Kidney (tissue), 14 donors: ENCODE results near the gene TXNDC2. TPM values are rescaled to one million over a fixed set of nuclear protein-coding genes. Genes with fewer than 3 reads are reported as not detected.

Experiments used
- DNase-seq, 5 donors: peaks; one replicate each; pipeline ENCODE4 v3.0.0-alpha.2; 2013 to 2020
- FAIRE-seq: peaks from 2 replicates; lab custom pipeline; 2012; peaks lifted over from hg19 to GRCh38; lab: Jason Lieb, UNC
- H3K27ac ChIP-seq, 2 donors: one replicate each; pipeline ENCODE4 v1.7.0; 2013; ENCODE audit warnings: low read depth in 2 of 2, low read length in 2 of 2, inconsistent platforms in 1 of 2
- H3K27me3 ChIP-seq: one replicate; pipeline ENCODE4 v1.7.1; 2013; ENCODE audit warnings: low read length, inconsistent platforms; ENCODE audit not compliant: control insufficient read depth, insufficient read depth
- H3K36me3 ChIP-seq, 3 donors: one replicate each; pipeline versions ENCODE4 v1.7.0 to v1.7.1; 2013; ENCODE audit warnings: low read length in 3 of 3, control low read depth in 1 of 3, inconsistent platforms in 1 of 3; ENCODE audit not compliant: insufficient read depth in 3 of 3, control insufficient read depth in 2 of 3
- H3K4me1 ChIP-seq, 3 donors: one replicate each; pipeline versions ENCODE4 v1.7.0 to v1.7.1; 2013; ENCODE audit warnings: low read length in 3 of 3, inconsistent platforms in 1 of 3, low read depth in 1 of 3; ENCODE audit not compliant: control insufficient read depth in 2 of 3, insufficient read depth in 2 of 3
- H3K4me3 ChIP-seq, 3 donors: one replicate each; pipeline versions ENCODE4 v1.7.0 to v1.8.1; 2013; ENCODE audit warnings: low read length in 3 of 3, control low read depth in 1 of 3, inconsistent platforms in 1 of 3
- H3K9ac ChIP-seq, 3 donors: one replicate each; pipeline versions ENCODE4 v1.7.0 to v1.7.1; 2013; ENCODE audit warnings: low read length in 3 of 3, control low read depth in 1 of 3, inconsistent platforms in 1 of 3
- H3K9me3 ChIP-seq, 3 donors: one replicate each; pipeline versions ENCODE4 v1.7.0 to v1.7.1; 2013; ENCODE audit warnings: low read length in 3 of 3, control low read depth in 1 of 3, inconsistent platforms in 1 of 3; ENCODE audit not compliant: control insufficient read depth in 2 of 3, insufficient read depth in 1 of 3
- intact Hi-C: fragments of 100-400 bp; cut with DNase I; formaldehyde crosslinking; loops from one replicate; pipeline ENCODE4 v1.11.1; 2022
- polyA plus RNA-seq: library from polyadenylated mRNA; stranded (reverse); fragments of 350-450 nt; fragmentation: Illumina TruSeq; extraction: RNeasy Lipid Tissue Mini Kit (QIAGEN cat#74804); gene quantifications from one replicate; pipeline ENCODE4 v1.2.3, GENCODE V29; 2014; ENCODE audit warnings: low read depth, low replicate concordance; ENCODE audit not compliant: insufficient read depth
- total RNA-seq: library from RNA; stranded (reverse); fragmentation: NEBNext Ultra II Directional; extraction: Animal tissue kit (Norgen Biotek cat#: 25700); gene quantifications from one replicate; pipeline ENCODE4 v1.2.1, GENCODE V29; 2021
- TF ChIP-seq, protein P1 (sequence below): IDR thresholded peaks from 3 replicates; pipeline ENCODE4 v1.5.1; 2012; ENCODE audit warnings: mild to moderate bottlenecking, moderate library complexity, borderline replicate concordance; ENCODE audit not compliant: insufficient read depth; ENCODE audit errors: extremely low read depth
- donor health status: control.
- donor health status: control.
- donor health status: control.
- donor health status: control.
- donor health status: control.
- donor health status: DM: yes; HTN: yes; CAD: no.
- donor health status: Normal renal cell carcinoma (clear cell type).

TXNDC2 gene
- total and polyA plus RNA-seq, 2 donors from 2014 or later = 0.16 TPM; not detected in 1

DNA sequence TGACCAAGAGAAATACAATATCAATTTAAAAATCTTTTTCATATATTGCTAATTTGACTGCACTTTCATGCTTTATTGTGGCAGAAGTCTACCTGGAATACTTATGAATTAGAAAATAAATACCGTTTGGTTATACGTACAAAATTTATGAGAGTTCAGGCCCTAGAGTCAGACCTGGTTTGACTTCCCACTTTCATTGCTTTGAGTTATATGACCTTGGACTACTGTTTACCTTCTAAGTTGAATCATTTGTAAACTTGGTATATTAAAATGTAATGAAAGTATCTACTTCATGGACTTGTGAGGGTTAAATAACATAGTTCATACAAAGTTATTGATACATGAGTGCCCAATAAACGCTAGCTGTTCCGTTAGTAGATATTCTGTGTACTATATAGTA lies 40.0 kb downstream of the TXNDC2 start:
- no peaks in the 10 kb centered on the region for H3K27me3 ChIP-seq
- H3K9ac ChIP-seq = no peak overlapping the region
- H3K36me3 ChIP-seq = no peaks in the 10 kb centered on the region
- no peak for DNase-seq
- FAIRE-seq = no peak
- H3K4me1 ChIP-seq = peaks cover 0 to 18% (median 16%) of the 10 kb centered on the region in 3 donors
- no peak overlapping the region for H3K27ac ChIP-seq
- TF ChIP-seq, protein P1, sequence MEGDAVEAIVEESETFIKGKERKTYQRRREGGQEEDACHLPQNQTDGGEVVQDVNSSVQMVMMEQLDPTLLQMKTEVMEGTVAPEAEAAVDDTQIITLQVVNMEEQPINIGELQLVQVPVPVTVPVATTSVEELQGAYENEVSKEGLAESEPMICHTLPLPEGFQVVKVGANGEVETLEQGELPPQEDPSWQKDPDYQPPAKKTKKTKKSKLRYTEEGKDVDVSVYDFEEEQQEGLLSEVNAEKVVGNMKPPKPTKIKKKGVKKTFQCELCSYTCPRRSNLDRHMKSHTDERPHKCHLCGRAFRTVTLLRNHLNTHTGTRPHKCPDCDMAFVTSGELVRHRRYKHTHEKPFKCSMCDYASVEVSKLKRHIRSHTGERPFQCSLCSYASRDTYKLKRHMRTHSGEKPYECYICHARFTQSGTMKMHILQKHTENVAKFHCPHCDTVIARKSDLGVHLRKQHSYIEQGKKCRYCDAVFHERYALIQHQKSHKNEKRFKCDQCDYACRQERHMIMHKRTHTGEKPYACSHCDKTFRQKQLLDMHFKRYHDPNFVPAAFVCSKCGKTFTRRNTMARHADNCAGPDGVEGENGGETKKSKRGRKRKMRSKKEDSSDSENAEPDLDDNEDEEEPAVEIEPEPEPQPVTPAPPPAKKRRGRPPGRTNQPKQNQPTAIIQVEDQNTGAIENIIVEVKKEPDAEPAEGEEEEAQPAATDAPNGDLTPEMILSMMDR = no peak
- intact Hi-C loops = no loop called here
- no peak overlapping the region for H3K4me3 ChIP-seq
- no peaks in the 10 kb centered on the region for H3K9me3 ChIP-seq

DNA sequence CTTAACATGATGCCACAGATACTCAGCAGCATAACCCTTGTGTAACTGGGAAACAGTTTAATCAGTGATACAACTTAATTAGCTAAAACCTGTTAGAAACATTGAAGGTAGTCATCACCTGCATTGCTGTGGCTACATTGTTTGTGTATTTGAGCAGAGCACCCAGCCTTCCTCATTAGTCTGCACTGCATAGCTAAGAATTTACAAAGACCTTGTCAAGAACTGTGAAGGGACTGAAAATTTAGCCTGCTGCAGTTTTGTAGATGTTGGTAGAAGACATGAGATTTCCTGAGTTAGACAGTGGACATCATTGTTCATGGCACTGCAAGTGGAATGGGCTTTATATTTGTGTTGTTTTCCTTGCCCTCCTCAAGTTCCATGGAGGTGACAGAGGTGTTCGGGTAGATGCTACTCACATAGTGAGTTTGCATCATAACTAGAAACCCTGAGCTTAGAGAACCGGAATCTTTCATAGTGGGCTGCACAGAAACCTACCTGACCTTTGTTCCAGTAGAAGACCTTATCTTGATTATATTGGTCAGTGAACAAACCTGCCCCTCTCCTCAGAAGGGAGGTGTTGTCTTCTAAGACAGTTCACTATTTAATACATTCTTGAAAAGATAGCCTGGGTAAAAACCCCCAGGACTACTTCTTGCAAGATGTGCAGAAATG lies 40.6 kb downstream of the TXNDC2 start:
- FAIRE-seq (no peak), DNase-seq (no peak)
- Histone ChIP-seq H3K4me1 (peaks cover 0 to 18% (median 15%) of the 10 kb centered on the region in 3 donors), H3K9ac (no peak overlapping the region), H3K9me3 (no peaks in the 10 kb centered on the region), H3K36me3 (no peaks in the 10 kb centered on the region), H3K27ac (peak overlapping the region; percentile 26 to 48), H3K27me3 (no peaks in the 10 kb centered on the region), H3K4me3 (peak overlapping the region in 1 of 3 donors; percentile 18)
- intact Hi-C loops = no loop called here
- TF ChIP-seq, protein P1 = no peak

DNA sequence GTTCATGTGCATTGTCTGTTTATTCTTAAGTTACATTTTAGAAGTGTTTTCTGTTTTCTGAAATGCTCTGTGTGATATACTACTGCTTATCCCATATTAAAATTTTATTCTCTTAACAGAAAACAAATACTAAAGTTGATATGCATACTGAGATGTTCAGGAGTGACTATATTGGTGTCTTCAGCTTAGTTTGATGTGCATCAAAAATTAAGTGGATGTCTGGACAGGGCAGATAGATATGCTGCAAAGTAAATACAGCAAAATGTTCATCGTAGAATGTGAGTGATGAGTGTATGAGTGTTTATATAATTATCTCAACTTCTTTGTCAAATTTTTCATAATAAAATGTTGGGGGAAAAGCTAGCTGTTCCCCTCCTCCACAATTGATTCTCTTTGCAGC lies 41.2 kb downstream of the TXNDC2 start:
- Histone ChIP-seq H3K9ac (no peak overlapping the region), H3K36me3 (no peaks in the 10 kb centered on the region), H3K27me3 (no peaks in the 10 kb centered on the region), H3K27ac (no peak overlapping the region), H3K9me3 (no peaks in the 10 kb centered on the region), H3K4me1 (peaks cover 0 to 18% (median 15%) of the 10 kb centered on the region in 3 donors), H3K4me3 (no peak overlapping the region)
- no peak for DNase-seq
- TF ChIP-seq, protein P1 = no peak
- FAIRE-seq = no peak
- intact Hi-C loops = no loop called here
